H1 (cell line): ENCODE measurements around the gene RHBDD1.

Experiments used
- ATF3 ChIP-seq: IDR thresholded peaks from 2 replicates; pipeline ENCODE4 v1.6.1; 2011; ENCODE audit warnings: low read depth, mild to moderate bottlenecking, low read length; ENCODE audit not compliant: insufficient read depth
- CTCF ChIP-seq, 3 experiments: IDR thresholded peaks; 1 replicate in 2 of 3; 2 replicates in 1 of 3; pipeline versions ENCODE4 v1.5.1 to v1.6.1; 2011; ENCODE audit warnings: low read length in 3 of 3, mild to moderate bottlenecking in 3 of 3, inconsistent platforms in 2 of 3, low read depth in 1 of 3, moderate library complexity in 1 of 3; ENCODE audit not compliant: insufficient read depth in 1 of 3; ENCODE audit errors: control extremely low read depth in 1 of 3
- JUND ChIP-seq: IDR thresholded peaks from 2 replicates; pipeline ENCODE4 v1.6.1; 2011; ENCODE audit warnings: mild to moderate bottlenecking, improper control_type of control experiment, low read length
- POLR2AphosphoS5 ChIP-seq: IDR thresholded peaks from 2 replicates; pipeline ENCODE4 v1.6.1; 2011; ENCODE audit warnings: low read depth, low read length
- POU5F1 ChIP-seq: IDR thresholded peaks from 2 replicates; pipeline ENCODE4 v1.6.1; 2011; ENCODE audit warnings: low read depth, mild to moderate bottlenecking, low read length, moderate library complexity
- TF ChIP-seq, protein P1 (sequence below): IDR thresholded peaks from 2 replicates; pipeline ENCODE4 v1.6.1; 2012; ENCODE audit warnings: inconsistent platforms

- no peak for TF ChIP-seq POLR2AphosphoS5
- no peak for TF ChIP-seq POU5F1
- TF ChIP-seq, protein P1, sequence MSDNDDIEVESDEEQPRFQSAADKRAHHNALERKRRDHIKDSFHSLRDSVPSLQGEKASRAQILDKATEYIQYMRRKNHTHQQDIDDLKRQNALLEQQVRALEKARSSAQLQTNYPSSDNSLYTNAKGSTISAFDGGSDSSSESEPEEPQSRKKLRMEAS = no peak
- TF ChIP-seq JUND = no peak
- TF ChIP-seq CTCF (IDR thresholded peaks at IDR 0.05; ENCODE audit: control extremely low read depth in 1 of 3, insufficient read depth in 1 of 3, low read depth in 1 of 3, low read length in 3 of 3) = no peak
- TF ChIP-seq ATF3 = no peak
These were observed 63.0 kb downstream of the RHBDD1 start for GRCh38 chr2:226898897-226899296.
